ENCODE results near the gene POLR3G.
A peak's percentile ranks its signal among the peaks of the same experiment; 100 is the strongest.

POLR3G gene

GRCh38 chr5:90474235-90475107 lies at the start of gene POLR3G, which contains the start of gene MBLAC2:
Gene POLR3G, plus strand, starts transcription at chr5:90474864. Its CDS starts 10,704 bp downstream, at chr5:90485568.
Gene MBLAC2, minus strand, starts transcription at chr5:90474771. Its CDS starts 479 bp downstream, at chr5:90474292.
- DNase-seq, result peak; percentile 95

GRCh38 chr5:90434116-90434714 lies 40.4 kb upstream of the POLR3G start:
- peak; percentile 51 for DNase-seq

DNA sequence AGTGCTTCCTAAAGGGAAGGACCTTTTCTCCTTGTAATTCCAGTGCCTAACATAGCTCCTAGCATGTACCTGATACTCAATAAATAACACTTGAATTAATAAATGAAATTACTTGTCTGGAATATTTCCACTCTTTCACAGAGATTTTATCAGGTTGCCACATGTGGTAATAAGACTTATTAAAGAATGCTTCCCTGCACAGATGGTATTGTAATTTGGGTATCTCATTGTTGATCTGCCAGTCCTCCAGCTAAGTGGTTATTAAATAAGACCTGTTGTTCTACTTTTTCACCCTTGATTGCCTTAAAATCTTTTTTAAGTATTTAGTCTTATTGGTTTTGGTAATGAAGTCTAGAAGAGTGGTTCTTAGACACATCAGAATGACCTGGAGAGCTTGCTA lies 37.0 kb upstream of the POLR3G start:
- no peak for DNase-seq

- DNase-seq, result no peak
Measured at GRCh38 chr5:90438100-90438499, 36.6 kb upstream of the POLR3G start.

- no peak for DNase-seq
Measured at GRCh38 chr5:90440644-90441043, 34.0 kb upstream of the POLR3G start.

- DNase-seq, result no peak
Measured at GRCh38 chr5:90446961-90447360, 27.7 kb upstream of the POLR3G start.

- DNase-seq, result no peak
Measured at GRCh38 chr5:90461288-90461687, 13.4 kb upstream of the POLR3G start.

- no peak for DNase-seq
Measured at GRCh38 chr5:90472783-90473395, 1.8 kb upstream of the POLR3G start.

GRCh38 chr5:90473396-90474234 lies 1.0 kb upstream of the POLR3G start:
- peak; percentile 45 for DNase-seq

- DNase-seq, result no peak
Measured at GRCh38 chr5:90475436-90475980, 844 bp downstream of the POLR3G start.

GRCh38 chr5:90476391-90476790 lies 1.7 kb downstream of the POLR3G start:
- DNase-seq, result no peak

GRCh38 chr5:90477073-90477472 lies 2.4 kb downstream of the POLR3G start:
- no peak for DNase-seq

GRCh38 chr5:90477621-90478215 lies 3.1 kb downstream of the POLR3G start:
- DNase-seq, result no peak

- no peak for DNase-seq
Measured at GRCh38 chr5:90479611-90480385, 5.1 kb downstream of the POLR3G start.

GRCh38 chr5:90480699-90481098 lies 6.0 kb downstream of the POLR3G start:
- no peak for DNase-seq

DNA sequence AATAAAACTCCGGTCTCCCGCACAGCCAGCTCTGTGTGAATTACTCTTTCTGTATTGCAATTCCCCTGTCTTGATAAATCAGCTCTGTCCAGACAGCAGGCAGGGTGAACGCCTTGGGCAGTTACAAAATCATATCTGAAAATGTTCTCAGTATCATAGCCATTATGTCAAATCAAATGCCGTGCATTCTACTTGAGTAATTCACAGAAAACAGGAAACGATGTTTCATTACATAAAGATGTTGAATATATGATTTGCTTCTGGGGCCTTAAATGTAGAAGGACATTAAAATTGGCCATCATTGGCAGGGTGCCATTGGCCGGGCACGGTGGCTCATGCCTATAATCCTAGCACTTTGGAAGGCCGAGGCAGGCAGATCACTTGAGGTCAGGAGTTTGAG lies 8.5 kb downstream of the POLR3G start:
- DNase-seq, result no peak

- no peak for DNase-seq
Measured at GRCh38 chr5:90484540-90484939, 9.9 kb downstream of the POLR3G start.

DNA sequence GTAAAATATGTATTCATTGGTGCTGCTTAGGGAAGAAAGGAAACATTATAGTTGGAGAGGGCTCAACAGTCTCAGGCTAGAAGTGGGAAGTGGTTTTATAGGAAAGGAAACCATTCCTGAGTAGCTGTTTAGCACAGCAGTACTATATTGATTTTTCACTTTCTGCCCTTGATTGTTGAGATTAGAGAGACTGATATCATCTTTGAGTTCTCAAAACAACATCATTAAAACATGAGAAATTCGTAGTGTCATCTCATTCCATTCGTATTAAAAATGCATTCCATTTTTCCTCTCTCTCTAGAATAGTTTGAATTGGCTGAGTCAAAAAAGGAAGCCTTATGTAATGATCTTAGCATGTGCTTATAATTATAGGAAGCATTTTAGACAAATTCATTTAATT lies 14.1 kb downstream of the POLR3G start:
- no peak for DNase-seq

DNA sequence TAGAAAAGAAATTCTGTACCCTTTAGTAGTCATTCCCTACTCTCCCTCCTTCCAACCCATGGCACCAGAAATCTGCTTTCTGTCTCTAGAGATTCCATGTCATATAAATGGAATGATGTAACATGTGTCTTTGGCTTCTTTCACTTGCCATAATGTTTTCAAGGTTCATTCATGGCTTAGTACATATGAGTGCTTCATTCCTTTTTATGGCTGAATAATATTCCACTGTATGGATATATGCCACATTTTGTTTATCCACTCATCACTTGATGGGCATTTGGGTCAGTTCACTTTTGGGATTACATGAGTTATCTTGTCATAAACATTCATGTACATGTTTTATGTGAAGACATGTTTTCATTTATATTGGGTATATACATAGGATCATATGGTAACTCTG lies 19.4 kb downstream of the POLR3G start:
- DNase-seq, result no peak

DNA sequence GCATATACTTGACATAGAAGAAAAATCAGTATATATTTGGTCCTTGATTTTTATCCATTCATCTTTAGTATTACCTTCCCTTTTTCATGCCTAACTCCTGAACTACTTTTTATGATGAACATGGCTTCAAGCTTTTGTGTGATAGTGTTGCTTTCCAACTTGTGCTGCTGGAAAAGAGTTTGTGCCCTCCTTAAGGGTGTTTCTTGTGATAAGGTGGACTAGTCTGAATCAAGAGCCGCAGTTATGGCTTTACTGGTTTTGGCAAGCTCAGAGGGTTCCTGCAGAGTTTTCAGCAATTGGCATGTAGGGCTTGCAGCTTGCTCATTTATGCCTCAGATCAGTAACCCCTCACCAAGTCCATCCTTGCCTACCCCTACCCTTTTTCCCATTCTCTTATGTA lies 20.5 kb downstream of the POLR3G start:
- DNase-seq, result no peak

GRCh38 chr5:90503596-90503995 lies 28.9 kb downstream of the POLR3G start:
- no peak for DNase-seq

Measured in right forelimb (tissue), 1 donor.